Jurkat, Clone E6-1 (cell line): ENCODE results near the gene ATP6V0A4.
"Not testable (repeated sequence)": the region's sequence is repeated elsewhere in the genome, so short reads cannot be mapped to it uniquely, and the experiment has no call there.

Experiments
- DNase-seq: peaks from one replicate; pipeline ENCODE4 v3.0.0-alpha.2; 2011; ENCODE audit warnings: low read depth, low spot score
- H3K4me3 ChIP-seq: 2 replicates; pipeline ENCODE4 v1.5.1; 2011; ENCODE audit warnings: mild to moderate bottlenecking, low read length, control low read depth, moderate library complexity

The ATP6V0A4 gene

GRCh38 chr7:138755331-138755747 lies 42.7 kb downstream of the ATP6V0A4 start:
- no peak for DNase-seq
- no peak overlapping the region for H3K4me3 ChIP-seq

DNA sequence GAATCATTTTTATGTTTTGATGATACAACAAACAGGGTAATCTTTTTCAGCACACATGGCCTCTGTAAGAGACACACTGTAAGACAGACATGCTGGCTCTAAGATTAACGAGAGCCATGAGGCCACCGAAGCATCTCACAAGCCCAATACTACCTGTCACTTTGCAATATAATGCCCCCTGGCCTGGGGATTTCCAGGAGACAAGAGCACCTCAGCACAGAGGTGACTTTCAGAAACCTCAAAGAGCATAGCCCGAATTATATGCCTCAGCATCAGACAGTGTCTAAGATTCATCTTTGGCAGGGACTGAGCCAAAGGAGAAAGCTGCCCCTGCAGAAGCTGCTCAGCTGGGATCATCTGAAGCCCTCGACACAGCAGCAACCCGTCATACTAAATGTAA lies 44.4 kb downstream of the ATP6V0A4 start:
- H3K4me3 ChIP-seq, result no peak overlapping the region
- no peak for DNase-seq

DNA sequence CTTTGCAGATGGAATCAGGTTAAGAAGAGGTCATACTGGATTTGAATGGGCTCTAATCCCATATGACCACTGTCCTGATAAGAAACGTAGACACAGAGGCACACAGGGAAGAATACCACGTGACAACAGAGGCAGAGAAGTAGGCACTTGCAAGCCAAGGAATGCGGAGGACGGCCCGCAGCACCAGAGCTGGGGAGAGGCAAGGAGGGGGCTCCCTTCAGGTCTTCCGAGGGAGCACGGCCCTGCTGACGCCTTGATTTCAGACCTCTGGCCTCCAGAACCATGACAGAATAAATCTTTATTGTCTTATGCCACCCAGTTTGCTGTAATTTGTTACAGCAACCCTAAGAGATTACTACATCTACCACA lies 44.9 kb downstream of the ATP6V0A4 start:
- peak overlapping the region; percentile 1 for H3K4me3 ChIP-seq
- DNase-seq, result no peak

DNA sequence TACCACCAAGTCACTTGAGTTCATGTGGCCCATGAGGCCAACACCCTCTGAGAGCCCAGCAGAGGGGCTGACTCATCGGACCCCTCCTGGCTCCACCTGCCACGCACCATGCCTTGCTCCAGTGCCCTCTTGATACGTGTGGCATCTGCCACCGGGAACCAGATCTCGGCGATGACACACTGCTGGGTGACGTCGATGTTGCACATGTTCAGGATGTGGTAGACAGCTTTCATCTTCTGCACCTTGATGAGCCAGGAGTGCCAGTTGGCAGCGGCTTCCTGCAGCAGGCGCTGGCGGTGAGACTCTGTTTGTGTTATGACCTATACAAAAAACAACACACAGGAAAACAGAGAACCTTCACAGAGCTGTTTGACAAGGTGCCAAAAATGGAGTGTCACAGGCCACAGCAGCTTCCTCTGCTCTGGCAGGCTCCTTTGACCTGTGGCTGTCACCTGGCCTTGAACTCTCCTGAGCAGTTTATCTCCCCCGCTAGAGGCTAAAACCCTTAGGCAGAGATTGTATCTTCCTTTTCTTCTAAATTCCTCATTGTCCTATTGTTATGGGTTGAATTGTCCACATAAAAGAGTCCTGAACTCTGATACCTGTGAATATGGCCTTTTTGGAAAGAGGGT lies 45.4 kb downstream of the ATP6V0A4 start:
- peak overlapping the region; percentile 1 for H3K4me3 ChIP-seq
- peak; percentile 100 for DNase-seq

- DNase-seq, result no peak
- H3K4me3 ChIP-seq, result no peak overlapping the region
Measured at GRCh38 chr7:138750901-138751464, 47.0 kb downstream of the ATP6V0A4 start.

DNA sequence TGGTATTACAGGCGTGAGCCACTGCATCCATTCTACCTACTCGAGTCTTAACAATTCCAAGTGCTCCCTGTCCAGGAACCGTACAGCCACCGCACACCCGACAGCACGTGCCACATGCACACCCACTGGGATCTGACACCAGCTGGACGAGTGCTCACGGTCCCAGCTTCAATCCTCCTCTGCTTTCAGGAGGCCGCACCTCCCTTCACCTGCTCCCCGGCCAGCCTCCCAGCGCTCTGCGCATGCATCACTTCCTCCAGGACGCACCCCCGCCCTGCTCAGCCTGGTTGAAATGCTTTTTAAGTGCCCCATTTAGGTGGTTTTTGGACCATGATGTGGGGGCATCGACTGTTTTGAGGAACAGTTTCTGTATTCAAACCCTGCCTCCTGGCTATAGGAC lies 47.5 kb downstream of the ATP6V0A4 start:
- no peak for DNase-seq
- H3K4me3 ChIP-seq, result no peak overlapping the region

DNA sequence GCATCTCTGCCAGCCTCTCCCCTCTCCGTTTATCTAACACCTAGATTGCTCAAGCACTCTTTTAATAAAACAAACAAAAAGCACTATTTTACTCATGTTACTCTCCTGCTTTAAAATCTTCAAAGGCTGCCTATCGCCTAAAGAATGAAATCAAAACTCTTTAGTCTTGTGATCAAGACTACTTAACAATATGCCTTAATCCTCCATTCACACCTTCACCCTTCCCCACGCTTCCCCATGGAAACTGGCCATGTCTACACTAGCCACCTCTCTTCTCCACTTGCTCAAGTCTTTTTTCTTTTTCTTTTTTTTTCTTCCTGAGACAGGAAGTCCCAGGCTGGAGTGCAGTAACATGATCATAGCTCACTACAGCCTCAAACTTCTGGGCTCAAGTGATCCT lies 48.0 kb downstream of the ATP6V0A4 start:
- no peak for DNase-seq
- H3K4me3 ChIP-seq, result no peak overlapping the region

DNA sequence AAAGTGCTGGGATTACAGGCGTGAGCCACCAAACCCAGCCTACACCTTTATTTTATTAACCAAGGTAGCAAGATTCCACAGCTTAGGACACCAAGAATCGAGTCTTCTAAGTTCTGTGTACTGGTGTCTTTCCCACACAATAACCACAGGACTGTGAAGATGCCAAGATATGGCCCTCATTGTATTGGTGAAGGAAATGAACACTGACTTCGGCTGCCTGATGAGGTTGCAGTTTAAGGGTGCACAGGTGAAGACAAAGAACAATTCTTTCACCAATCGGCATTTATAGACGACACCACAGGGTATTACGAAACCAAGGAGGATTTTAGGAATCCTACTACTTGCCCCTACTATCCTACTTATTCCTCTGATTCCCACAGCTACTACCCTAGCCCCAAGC lies 49.3 kb downstream of the ATP6V0A4 start:
- no peak overlapping the region for H3K4me3 ChIP-seq
- DNase-seq, result no peak

- no peak for DNase-seq
- no peak overlapping the region for H3K4me3 ChIP-seq
Measured at GRCh38 chr7:138746073-138746472, 51.9 kb downstream of the ATP6V0A4 start.

GRCh38 chr7:138745189-138745588 lies 52.8 kb downstream of the ATP6V0A4 start:
- peak; percentile 62 for DNase-seq

GRCh38 chr7:138741453-138741735 lies 56.6 kb downstream of the ATP6V0A4 start:
- no peak overlapping the region for H3K4me3 ChIP-seq
- no peak for DNase-seq

More at GRCh38 chr7:138745189-138745588, 52.8 kb downstream of the ATP6V0A4 start:
- no peak overlapping the region for H3K4me3 ChIP-seq

DNA sequence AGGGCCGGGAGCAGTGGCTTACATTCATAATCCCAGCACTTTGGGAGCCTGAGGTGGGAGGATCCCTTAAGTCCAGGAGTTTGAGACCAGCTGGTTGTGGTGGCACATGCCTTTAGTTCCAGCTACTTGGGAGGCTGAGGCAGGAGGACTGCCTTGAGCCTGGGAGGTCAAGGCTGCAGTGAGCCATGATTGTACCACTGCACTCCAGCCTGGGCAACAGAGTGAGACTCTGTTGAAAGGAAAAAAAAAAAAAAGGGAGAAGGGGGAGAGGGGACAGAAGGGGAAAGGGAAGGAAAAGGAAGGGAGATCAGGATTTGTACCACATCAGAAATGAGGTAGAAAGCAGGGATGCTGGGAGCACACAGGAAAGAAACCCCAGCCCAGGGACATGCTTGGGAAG lies 58.1 kb downstream of the ATP6V0A4 start:
- H3K4me3 ChIP-seq, result no peak overlapping the region
- no peak for DNase-seq

- peak; percentile 90 for DNase-seq
- H3K4me3 ChIP-seq, result no peak overlapping the region
Measured at GRCh38 chr7:138738551-138739335, 59.3 kb downstream of the ATP6V0A4 start.

DNA sequence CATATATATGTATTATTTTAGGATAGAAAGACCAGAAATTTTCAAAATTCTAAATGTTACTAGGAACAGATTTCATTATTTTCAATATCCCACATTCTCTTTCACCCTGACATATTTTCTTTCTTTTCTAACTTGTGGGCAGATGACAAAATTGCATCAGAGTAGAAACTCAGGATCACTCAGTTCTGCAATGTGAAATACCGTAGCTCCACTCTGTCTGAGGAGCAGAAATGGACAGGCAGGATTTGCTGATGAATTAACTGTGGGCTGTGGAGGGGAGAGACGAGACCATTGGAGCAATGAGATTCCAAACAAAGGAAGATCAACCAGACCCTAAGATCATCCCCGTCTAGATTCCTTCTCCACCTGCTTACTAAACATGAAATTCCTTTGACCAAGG lies 59.9 kb downstream of the ATP6V0A4 start:
- no peak overlapping the region for H3K4me3 ChIP-seq
- DNase-seq, result no peak

- DNase-seq, result no peak
- no peak overlapping the region for H3K4me3 ChIP-seq
Measured at GRCh38 chr7:138735399-138735798, 62.6 kb downstream of the ATP6V0A4 start.

DNA sequence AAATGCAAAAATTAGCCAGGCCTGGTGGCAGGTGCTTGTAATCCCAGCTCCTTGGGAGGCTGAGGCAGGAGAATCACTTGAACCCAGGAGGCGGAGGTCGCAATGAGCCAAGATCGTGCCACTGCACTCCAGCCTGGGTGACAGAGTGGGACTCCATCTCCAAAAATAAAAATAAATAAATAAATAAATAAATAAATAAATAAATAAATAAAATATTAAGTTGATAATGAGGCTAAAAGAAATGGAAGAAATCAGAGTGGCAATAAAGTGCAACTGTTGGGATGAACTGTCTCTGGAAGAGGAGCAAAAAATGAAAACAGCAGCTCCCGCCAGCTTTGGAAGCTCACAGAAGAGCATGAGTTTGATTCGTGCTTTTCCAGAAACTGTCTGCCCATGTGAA lies 66.3 kb downstream of the ATP6V0A4 start:
- DNase-seq, H3K4me3 ChIP-seq: not testable (repeated sequence)

GRCh38 chr7:138729444-138729843 lies 68.6 kb downstream of the ATP6V0A4 start:
- no peak overlapping the region for H3K4me3 ChIP-seq
- DNase-seq, result no peak

GRCh38 chr7:138727336-138728099 lies 70.5 kb downstream of the ATP6V0A4 start:
- no peak for DNase-seq
- no peak overlapping the region for H3K4me3 ChIP-seq

GRCh38 chr7:138726288-138726687 lies 71.7 kb downstream of the ATP6V0A4 start:
- no peak overlapping the region for H3K4me3 ChIP-seq
- no peak for DNase-seq

DNA sequence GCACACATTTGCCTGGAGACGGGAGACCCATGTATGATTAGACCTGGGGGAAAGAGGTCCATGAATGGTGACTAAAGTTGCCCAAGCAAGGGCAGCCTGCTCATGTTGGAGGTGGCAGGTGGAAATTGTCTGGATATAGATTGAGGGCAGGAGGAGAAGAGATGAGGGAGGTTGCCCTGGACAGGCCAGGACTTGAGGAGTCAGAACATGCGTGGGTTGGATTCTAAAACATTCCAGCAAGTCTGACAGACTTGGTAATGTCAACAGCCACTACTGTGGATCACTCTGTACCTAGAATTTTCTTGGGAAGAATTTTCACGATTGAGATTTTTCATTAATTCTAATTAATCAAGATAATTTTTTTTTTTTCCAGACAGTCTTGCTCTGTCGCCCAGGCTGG lies 77.7 kb downstream of the ATP6V0A4 start:
- H3K4me3 ChIP-seq, result no peak overlapping the region
- no peak for DNase-seq
